ENCODE results near the gene DDX60.

Gene DDX60

DNA sequence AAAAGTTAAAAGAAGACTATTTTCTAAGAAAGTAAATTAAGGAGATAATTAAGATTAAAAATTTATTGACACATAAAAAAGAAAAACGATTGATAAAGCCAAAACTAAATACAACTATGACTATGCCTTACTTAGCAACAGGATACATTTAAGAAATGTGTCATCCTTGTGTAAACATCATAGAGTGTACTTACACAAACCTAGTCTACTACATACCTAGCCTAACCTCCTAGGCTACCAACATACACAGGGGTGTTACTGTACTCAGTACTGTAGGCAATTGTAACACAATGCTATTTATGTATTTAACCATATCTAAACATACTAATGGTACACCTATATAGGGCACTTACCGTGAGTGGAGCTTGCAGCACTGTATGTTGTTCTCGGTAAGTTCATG, 117.9 kb downstream of the DDX60 start:
- DNase-seq (ENCODE audit: low spot score) = peak; percentile 9

DNA sequence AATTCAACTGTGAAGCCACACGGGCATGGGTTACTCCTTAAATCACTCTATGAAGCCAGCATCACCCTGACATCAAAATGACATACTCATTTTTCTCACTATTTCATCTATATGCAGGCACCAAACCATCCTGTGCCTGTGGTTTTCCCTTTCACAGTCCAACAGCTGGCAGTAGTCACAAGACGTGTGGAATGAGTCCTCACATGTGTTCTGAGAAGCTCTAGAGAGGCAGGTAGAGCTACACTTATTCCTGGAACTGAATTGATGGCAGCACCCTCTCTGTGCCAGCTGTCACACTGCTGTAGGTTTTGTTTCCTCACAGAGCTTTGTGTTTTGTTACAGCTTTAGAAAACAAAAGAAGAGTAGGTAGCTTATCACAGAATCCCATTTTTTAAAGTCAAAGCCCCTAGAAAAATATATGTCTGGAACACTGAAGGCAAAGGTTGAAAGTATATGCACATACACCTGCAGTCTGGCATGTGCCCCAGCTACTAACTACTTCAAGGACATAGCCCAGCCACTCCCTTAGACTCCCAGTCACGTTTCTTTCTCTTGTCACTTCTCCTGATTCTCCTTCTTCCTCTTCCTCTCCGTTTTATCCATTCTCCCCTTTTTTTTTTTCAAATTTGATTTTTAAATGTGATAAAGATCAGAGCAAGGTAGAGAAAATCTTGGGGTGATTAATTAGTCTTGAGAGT, 119.1 kb downstream of the DDX60 start:
- DNase-seq (ENCODE audit: low spot score) = no peak

- no peak for DNase-seq (ENCODE audit: low spot score)
Observed at GRCh38 chr4:168197926-168198325, 120.6 kb downstream of the DDX60 start.

DNA sequence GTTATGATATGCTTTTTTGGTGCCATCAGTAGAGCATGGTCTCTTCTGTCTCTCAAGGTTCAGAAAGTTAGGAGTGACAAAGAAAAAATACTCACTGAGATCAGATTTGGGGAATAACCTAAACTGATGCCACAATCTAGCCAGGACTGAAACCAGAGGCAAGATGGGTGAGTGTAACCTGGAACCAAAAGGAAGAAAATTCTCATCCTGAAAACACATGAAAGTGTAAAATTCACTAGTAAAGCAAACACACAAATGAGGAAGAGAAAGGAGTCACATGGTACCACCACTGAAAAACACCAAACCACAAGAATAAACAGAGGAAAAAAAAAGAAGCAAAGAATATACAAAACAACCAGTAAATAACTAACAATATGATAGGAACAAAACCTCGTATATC, 129.8 kb downstream of the DDX60 start:
- DNase-seq (ENCODE audit: low spot score) = no peak

DNA sequence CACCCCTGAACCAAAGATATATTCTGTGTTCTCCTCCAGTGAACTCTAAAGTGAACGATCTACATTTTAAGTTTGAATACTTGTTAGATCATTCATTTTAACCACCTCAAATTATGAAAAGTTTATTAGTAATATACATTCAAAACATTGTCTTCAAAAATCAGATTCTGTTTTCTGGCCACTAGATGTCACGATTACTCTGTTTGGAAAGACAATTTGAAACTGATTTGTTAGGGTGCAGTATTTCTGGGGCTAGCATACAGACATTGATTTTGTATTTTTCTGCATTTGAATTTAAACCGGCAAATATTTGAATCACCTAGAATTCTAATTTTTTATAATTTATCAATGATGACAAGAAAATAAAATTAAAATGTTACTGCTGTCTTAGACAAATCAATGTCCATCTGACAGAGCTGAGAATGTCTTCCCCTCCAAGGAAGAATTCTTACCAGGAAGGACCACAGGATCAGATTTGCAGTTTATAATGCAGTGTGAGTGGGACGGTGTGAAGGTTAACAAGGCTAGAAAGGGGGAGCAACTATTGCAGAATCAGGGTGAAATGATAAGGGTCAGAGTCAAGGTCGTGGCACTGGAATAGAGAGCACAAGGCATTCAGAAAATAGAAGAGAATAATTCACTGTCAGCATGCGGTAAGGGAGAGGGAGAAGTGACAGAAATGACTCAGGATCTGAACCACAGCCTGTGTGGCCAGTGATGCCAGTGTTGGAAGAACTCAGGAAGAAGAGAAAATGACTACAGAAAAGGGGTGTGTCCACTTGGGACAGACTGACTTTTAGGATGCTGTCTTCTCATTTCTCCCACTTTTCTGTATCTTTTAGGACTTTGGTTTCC, 134.6 kb downstream of the DDX60 start:
- DNase-seq (ENCODE audit: low spot score) = peak; percentile 15

- DNase-seq (ENCODE audit: low spot score) = no peak
Observed at GRCh38 chr4:168177546-168178149, 140.9 kb downstream of the DDX60 start.

GRCh38 chr4:168174308-168174707, 144.2 kb downstream of the DDX60 start:
- no peak for DNase-seq (ENCODE audit: low spot score)

GRCh38 chr4:168167714-168168284, 150.8 kb downstream of the DDX60 start:
- no peak for DNase-seq (ENCODE audit: low spot score)
